NCI-H1105 (cell line): Measurements from ENCODE around the gene GRIN2A.

Source experiments
- DNase-seq: peaks from one replicate; lab custom pipeline; 2025; lab: John Stamatoyannopoulos, UW

The GRIN2A gene

DNA sequence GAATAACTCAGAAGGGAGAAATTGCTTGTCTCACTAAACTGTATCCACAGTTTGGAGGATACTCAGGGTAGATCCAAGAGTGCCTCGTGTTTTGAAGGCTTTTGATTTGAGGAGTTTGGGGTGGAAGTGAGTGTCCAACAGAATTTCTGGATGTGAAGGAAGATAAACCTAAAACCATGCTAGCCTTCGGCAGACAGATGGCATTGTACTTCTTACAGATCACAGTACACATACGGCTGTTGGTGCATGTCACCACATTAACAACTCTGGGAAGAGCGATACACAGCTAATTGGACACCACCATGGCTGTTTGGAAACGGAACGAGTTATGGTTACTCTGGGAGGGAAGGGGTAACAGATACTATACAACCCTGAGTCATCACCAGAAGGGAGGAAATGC, 420.4 kb downstream of the GRIN2A start:
- DNase-seq = no peak

- DNase-seq = no peak
Observed at GRCh38 chr16:9757687-9758086, 424.5 kb downstream of the GRIN2A start.

- DNase-seq = no peak
Observed at GRCh38 chr16:9756434-9756833, 425.8 kb downstream of the GRIN2A start.

DNA sequence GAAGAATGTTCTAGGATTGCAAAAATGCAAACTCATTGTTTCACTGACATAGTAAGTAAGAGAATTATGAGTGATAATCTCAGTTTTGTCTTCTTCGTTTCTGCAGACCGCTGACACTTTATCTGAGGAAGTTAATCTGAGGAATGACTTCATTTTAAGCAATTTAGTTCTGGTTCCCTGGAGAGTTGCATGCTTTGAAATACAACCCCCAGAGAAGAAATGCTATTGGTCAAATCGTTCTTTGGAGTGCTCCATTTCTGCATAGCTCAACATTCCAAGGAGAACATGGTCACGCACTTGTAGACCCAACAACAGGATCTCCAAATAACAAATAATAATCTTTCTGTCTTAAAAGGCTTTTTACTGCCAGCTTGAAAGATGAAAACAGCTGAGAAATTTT, 427.1 kb downstream of the GRIN2A start:
- DNase-seq = no peak

GRCh38 chr16:9741776-9742175, 440.5 kb downstream of the GRIN2A start:
- no peak for DNase-seq

DNA sequence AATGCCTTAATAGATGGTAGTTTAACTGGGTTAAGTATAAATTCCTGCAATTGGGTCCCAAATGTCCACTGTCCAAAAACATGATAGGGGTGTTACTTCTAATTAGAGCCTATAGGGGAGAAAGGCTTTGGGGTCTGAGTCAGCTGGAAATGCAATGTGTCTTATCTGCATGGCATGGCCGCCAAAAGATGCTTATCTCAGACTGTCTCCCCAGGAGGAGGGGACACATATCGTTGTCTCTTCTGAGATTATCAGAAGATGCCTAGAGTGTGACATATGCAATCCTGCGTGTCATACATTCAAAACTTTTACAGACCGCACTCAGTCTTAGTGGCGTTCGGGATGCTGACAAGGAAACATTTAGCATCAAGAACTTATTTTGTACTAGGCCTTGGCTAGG, 442.9 kb downstream of the GRIN2A start:
- no peak for DNase-seq

GRCh38 chr16:9738690-9739089, 443.5 kb downstream of the GRIN2A start:
- no peak for DNase-seq

- DNase-seq = no peak
Observed at GRCh38 chr16:9736547-9736946, 445.7 kb downstream of the GRIN2A start.

GRCh38 chr16:9723136-9723535, 459.1 kb downstream of the GRIN2A start:
- no peak for DNase-seq

GRCh38 chr16:9713907-9714306, 468.3 kb downstream of the GRIN2A start:
- no peak for DNase-seq

DNA sequence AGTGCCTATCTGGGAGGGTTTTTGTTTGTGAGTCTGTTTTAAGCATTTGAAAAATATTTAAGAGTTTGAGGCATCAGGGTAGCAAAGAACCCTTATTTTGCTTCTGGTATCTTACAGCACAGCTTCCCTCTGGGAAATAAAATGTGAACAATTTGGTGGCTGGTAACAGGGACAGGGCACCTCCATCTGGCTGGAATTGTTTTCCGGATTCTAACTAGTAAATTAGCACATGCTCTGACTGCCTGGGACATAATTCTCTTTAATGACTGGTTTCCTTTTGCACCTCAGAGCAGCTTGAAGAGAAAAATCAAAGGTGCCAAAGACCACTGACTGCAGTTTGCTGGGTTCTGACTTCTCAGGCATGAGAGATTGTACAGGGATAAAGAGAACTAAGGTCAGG, 469.1 kb downstream of the GRIN2A start:
- DNase-seq = no peak

GRCh38 chr16:9708972-9709620, 473.1 kb downstream of the GRIN2A start:
- no peak for DNase-seq

DNA sequence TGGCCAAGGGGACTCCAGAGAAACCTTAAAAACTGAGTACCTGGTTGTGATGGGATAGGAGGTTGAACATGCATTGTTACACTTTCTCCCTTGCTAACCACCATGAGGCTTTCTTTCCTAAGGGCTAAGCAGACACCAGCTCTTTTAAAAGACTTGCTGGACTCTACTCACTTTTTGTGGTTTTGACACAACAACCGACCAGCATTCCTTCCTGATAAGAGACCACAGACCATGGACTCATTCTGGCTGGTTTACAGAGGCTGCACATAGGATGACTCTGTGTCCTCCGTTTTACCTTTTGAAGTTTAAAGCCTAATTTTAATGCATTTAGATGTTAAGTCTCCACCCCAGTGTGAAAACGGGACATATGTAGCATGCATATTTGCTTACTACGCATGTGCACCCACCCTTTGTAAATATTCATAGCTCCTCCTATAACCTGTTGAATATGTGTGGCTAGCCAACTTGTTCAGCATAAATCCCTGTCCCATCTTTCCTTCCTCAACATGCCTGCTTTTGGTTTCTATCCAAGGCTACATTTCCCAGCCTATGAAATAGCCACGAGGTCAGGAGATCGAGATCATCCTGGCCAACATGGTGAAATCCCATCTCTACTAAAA, 475.9 kb downstream of the GRIN2A start:
- DNase-seq = no peak

- no peak for DNase-seq
Observed at GRCh38 chr16:9703731-9704130, 478.5 kb downstream of the GRIN2A start.
